CD4-positive, CD25-positive, alpha-beta regulatory T cell (primary cell): ENCODE results near the gene GOLGA8S. TPM values are rescaled to one million over a fixed set of nuclear protein-coding genes. Genes with fewer than 3 reads are reported as not detected.
"Not testable (repeated sequence)": the region's sequence is repeated elsewhere in the genome, so short reads cannot be mapped to it uniquely, and the experiment has no call there.

ENCODE experiments used
- ATAC-seq, 2 donors: fragments of 150-1000 bp; cut with Tn5 transposase; one replicate each; pipeline ENCODE4 v1.10.0; 2021; ENCODE audit warnings: low read depth in 2 of 2, moderate number of reproducible peaks in 2 of 2, moderate library complexity in 1 of 2
- DNase-seq, 3 donors: peaks; one replicate each; pipeline versions ENCODE4 v3.0.0 to v3.0.0-alpha.2; 2012 to 2022; ENCODE audit warnings: mixed read lengths in 1 of 3
- H3K27ac ChIP-seq: one replicate; pipeline ENCODE4 v1.7.0; 2013; ENCODE audit warnings: mild to moderate bottlenecking, low read length; ENCODE audit not compliant: insufficient read depth, poor library complexity, severe bottlenecking
- H3K27me3 ChIP-seq: one replicate; pipeline ENCODE4 v1.7.0; 2013; ENCODE audit warnings: low read length; ENCODE audit not compliant: control insufficient read depth, insufficient read depth
- H3K36me3 ChIP-seq: one replicate; pipeline ENCODE4 v1.7.0; 2013; ENCODE audit warnings: mild to moderate bottlenecking, low read length, moderate library complexity; ENCODE audit not compliant: control insufficient read depth, insufficient read depth
- H3K4me1 ChIP-seq: 2 replicates; pipeline ENCODE4 v1.7.0; 2013; ENCODE audit warnings: mild to moderate bottlenecking, low read length; ENCODE audit not compliant: insufficient read depth, control insufficient read depth, poor library complexity, severe bottlenecking
- H3K4me3 ChIP-seq: one replicate; pipeline ENCODE4 v1.7.0; 2013; ENCODE audit warnings: low read depth, mild to moderate bottlenecking, low read length, moderate library complexity
- H3K9me3 ChIP-seq, 2 experiments: 1 replicate in 1 of 2; 2 replicates in 1 of 2; pipeline ENCODE4 v1.7.0; 2013; ENCODE audit warnings: low read length in 2 of 2, mild to moderate bottlenecking in 1 of 2, moderate library complexity in 1 of 2; ENCODE audit not compliant: control insufficient read depth in 2 of 2
- H3K27ac Mint-ChIP-seq, 3 donors: one replicate each; pipeline ENCODE4 v1.8.0; 2020 to 2022; ENCODE audit warnings: mild to moderate bottlenecking in 3 of 3, mixed read lengths in 3 of 3, moderate library complexity in 2 of 3
- H3K27me3 Mint-ChIP-seq: one replicate; pipeline ENCODE4 v1.8.0; 2022; ENCODE audit warnings: mild to moderate bottlenecking, mixed read lengths
- H3K36me3 Mint-ChIP-seq: one replicate; pipeline ENCODE4 v1.8.0; 2020; ENCODE audit warnings: mixed read lengths
- H3K4me1 Mint-ChIP-seq, 4 donors: one replicate each; pipeline ENCODE4 v1.8.0; 2020 to 2022; ENCODE audit warnings: mixed read lengths in 4 of 4, mild to moderate bottlenecking in 1 of 4
- H3K4me3 Mint-ChIP-seq, 4 donors: one replicate each; pipeline ENCODE4 v1.8.0; 2020 to 2022; ENCODE audit warnings: mild to moderate bottlenecking in 4 of 4, mixed read lengths in 4 of 4, moderate library complexity in 3 of 4
- H3K9me3 Mint-ChIP-seq, 7 donors: one replicate each; pipeline ENCODE4 v1.8.0; 2020 to 2022; ENCODE audit warnings: mixed read lengths in 7 of 7, mild to moderate bottlenecking in 3 of 7, moderate library complexity in 2 of 7
- polyA plus RNA-seq, 4 donors: library from polyadenylated mRNA; unstranded; fragments of 300-500 nt; fragmentation: Illumina TruSeq; gene quantifications; one replicate each; pipeline ENCODE4 v1.2.3, GENCODE V29; 2021
- total RNA-seq: library from RNA; stranded (reverse); gene quantifications from one replicate; pipeline ENCODE4 v1.2.3, GENCODE V29; 2022

GOLGA8S gene, protein sequence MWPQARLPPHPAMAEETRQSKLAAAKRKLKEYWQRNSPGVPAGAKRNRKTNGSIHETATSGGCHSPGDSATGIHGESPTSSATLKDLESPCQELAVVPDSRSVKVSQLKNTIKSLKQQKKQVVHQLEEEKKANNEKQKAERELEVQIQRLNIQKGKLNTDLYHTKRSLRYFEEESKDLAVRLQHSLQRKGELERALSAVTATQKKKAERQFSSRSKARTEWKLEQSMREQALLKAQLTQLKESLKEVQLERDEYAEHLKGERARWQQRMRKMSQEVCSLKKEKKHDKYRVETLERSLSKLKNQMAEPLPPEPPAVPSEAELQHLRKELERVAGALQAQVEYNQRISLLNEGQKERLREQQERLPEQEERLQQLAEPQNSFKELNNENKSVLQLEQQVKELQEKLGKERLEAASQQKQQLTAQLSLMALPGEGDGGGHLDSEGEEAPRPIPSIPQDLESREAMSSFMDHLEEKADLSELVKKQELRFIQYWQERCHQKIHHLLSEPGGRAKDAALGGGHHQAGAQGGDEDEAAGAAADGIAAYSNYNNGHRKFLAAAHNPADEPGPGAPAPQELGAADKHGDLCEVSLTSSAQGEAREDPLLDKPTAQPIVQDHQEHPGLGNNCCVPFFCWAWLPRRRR
- total RNA-seq (not detected), polyA plus RNA-seq (not detected)

DNA sequence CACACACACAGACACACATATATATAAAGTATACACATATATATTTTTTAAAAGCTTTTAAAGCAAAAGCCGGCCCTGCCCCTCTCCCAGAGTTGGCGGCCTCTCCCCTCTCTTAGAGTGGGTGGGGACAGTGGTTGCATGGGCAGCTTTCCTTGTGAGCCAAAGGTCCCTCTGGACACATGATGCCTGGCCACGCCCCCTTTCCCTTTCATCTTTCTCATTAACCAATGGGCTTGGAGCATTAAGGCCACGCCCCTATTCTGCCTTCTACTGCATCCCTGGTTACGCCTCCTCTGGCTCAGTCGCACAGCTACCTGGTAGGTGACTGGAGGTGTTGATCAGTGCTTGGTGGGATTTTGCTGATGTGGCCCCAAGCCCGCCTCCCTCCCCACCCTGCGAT is at the start of gene GOLGA8S:
TSS of gene GOLGA8S (plus strand) at position 301 of the 400 bp plus-strand sequence. CDS start at position 363, 62 bp downstream.
- DNase-seq, H3K4me3 Mint-ChIP-seq, H3K27me3 ChIP-seq, H3K27ac Mint-ChIP-seq, H3K36me3 ChIP-seq, H3K36me3 Mint-ChIP-seq, H3K27me3 Mint-ChIP-seq, H3K4me1 Mint-ChIP-seq, H3K4me3 ChIP-seq, H3K9me3 Mint-ChIP-seq, H3K4me1 ChIP-seq, H3K27ac ChIP-seq, ATAC-seq, H3K9me3 ChIP-seq: not testable (repeated sequence)

DNA sequence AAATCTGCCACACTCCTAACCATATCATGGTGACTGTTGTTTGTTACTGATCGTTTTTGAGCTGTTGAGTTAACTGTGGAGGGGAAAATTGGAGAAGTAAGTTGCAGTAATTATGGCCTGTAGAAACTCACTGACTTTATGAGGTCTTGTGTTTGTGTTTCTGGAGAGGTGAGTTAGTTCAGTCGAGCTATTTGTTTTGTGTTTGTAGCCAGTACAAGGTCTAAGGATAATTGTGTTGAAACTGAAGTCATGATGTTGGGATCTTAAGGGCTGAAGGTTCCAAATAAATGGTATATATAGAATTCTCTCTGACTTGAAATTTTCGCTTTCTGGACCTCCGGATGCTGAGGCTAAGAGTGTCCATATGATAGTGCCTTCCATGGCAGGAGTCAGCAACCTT is 49.7 kb upstream of the GOLGA8S start:
- H3K9me3 ChIP-seq, DNase-seq, H3K9me3 Mint-ChIP-seq, H3K36me3 Mint-ChIP-seq, ATAC-seq, H3K27ac ChIP-seq, H3K27me3 ChIP-seq, H3K27me3 Mint-ChIP-seq: not testable (repeated sequence)
- Mint-ChIP-seq H3K4me3 (peak overlapping the region; percentile 77 to 97 (median 94)), H3K27ac (peak overlapping the region; percentile 20 to 89 (median 78)), H3K4me1 (peaks cover 11 to 46% (median 25%) of the 10 kb centered on the region in 4 donors)
- Histone ChIP-seq H3K4me3 (peak overlapping the region; percentile 78), H3K36me3 (peaks cover 12% of the 10 kb centered on the region), H3K4me1 (peaks cover 10% of the 10 kb centered on the region)

DNA sequence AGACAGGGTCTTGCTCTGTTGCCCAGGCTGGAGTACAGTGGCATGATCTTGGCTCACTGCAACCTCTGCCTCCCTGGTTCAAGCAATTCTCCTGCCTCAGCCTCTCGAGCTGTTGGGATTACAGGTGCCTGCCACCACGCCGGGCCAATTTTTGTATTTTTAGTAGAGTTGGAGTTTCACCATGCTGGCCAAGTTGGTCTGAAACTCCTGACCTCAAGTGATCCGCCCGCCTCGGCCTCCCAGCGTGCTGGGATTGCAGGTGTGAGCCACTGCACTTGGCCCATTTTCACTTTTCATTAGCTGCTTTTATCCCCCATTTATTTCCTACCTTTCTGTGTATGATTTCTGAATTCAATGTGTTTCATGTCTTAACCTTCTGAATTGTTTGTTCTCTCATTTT is 48.6 kb upstream of the GOLGA8S start:
- H3K36me3 ChIP-seq, result peaks cover 23% of the 10 kb centered on the region
- Mint-ChIP-seq H3K4me1 (peaks cover 11 to 46% (median 25%) of the 10 kb centered on the region in 4 donors), H3K27ac (peak overlapping the region in 1 of 3 donors; percentile 78), H3K4me3 (peak overlapping the region in 3 of 4 donors; percentile 27 to 97 (median 77))
- not testable (repeated sequence) for H3K27me3 ChIP-seq, ATAC-seq, H3K36me3 Mint-ChIP-seq, H3K4me3 ChIP-seq, H3K9me3 Mint-ChIP-seq, H3K9me3 ChIP-seq, DNase-seq, H3K27me3 Mint-ChIP-seq, H3K27ac ChIP-seq
- H3K4me1 ChIP-seq, result peaks cover 10% of the 10 kb centered on the region

DNA sequence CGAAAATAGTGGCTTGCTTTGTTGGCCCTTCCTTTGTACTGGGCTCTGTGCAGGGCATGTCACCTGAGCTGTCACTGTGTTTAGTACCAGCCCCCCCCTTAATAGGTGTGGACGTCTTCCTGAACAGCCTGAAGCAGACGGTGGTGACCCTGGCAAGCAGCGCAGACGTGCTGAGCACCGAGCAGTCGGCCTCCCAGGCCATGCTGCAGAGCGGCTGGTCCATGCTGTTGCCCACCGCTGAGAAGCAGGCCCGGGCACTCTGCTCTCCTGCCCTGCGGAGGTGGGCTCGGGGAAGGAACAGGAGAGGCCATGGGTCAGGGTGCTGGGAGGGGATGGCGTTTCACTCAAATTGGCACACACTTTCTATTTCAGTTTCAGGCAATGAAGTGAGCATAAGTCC is 43.3 kb upstream of the GOLGA8S start:
- H3K4me1 Mint-ChIP-seq, result peaks cover 1 to 25% (median 10%) of the 10 kb centered on the region in 4 donors
- not testable (repeated sequence) for H3K27ac Mint-ChIP-seq, H3K27me3 ChIP-seq, H3K36me3 Mint-ChIP-seq, H3K9me3 Mint-ChIP-seq, DNase-seq, H3K27me3 Mint-ChIP-seq, H3K4me3 ChIP-seq, H3K4me1 ChIP-seq, ATAC-seq, H3K4me3 Mint-ChIP-seq, H3K9me3 ChIP-seq, H3K27ac ChIP-seq
- H3K36me3 ChIP-seq, result peaks cover 26% of the 10 kb centered on the region

DNA sequence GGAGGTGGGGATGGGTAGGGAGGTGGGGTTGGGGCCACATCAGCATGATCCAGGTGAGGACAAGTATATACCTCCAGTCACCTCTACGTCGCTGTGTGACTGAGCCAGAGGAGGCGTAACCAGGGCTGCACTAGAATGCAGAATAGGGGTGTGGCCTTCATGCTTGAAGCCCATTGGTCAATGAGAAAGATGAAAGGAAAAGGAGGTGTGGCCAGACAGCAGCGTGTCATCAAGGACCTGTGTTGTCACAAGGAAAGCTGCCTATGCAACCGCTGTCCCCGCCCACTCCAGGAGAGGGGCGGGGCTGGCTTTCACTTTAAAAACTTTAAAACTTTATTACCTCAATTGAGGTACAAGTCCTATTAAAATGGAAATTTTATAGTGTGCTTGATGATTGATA is 20.5 kb upstream of the GOLGA8S start, which contains the start of gene GOLGA6L26:
TSS of gene GOLGA6L26 (minus strand) at position 101 of the 400 bp plus-strand sequence. CDS start at position 40, 61 bp downstream.
- H3K4me3 ChIP-seq, H3K27ac Mint-ChIP-seq, H3K36me3 ChIP-seq, H3K27me3 Mint-ChIP-seq, H3K4me3 Mint-ChIP-seq, H3K36me3 Mint-ChIP-seq, H3K27ac ChIP-seq, H3K9me3 Mint-ChIP-seq, H3K27me3 ChIP-seq, H3K9me3 ChIP-seq, ATAC-seq, DNase-seq, H3K4me1 ChIP-seq, H3K4me1 Mint-ChIP-seq: not testable (repeated sequence)

DNA sequence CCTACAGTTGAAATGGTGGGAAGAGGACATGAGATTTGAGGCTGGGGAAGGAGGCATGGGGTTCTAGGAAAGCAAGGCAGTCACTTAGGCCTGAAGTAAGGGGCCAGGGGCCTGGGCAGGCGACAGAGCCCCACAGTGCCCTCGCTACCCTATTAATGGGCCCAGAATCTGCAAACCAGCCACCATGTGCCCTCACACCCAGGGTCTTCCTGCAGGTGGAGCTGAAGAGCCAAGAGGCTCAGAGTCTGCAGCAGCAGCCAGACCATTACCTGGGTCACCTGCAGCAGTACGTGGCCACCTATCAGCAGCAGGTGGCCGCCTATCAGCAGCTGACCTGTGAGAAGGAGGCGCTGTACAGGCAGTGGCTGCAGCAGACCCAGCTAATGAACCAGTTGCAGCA is 8.1 kb downstream of the GOLGA8S start:
- H3K4me3 Mint-ChIP-seq, H3K9me3 ChIP-seq, H3K36me3 Mint-ChIP-seq, H3K4me1 ChIP-seq, ATAC-seq, DNase-seq, H3K27me3 ChIP-seq, H3K4me1 Mint-ChIP-seq, H3K27me3 Mint-ChIP-seq, H3K27ac ChIP-seq, H3K4me3 ChIP-seq, H3K9me3 Mint-ChIP-seq, H3K36me3 ChIP-seq, H3K27ac Mint-ChIP-seq: not testable (repeated sequence)

DNA sequence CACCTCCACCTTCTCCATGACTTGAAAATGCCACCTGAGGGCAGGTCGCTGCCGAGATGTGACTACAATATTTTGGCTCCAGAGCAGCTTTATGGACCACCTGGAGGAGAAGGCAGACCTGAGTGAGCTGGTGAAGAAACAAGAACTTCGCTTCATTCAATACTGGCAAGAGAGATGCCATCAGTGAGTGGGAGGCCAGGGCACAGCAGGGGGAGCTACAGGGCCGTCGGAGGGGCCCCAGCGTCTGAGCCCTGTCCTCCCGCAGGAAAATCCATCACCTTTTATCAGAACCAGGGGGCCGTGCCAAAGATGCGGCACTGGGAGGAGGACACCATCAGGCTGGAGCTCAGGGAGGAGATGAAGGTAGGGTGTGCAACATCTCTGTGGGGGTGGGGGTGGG is 9.7 kb downstream of the GOLGA8S start:
- ATAC-seq, H3K9me3 Mint-ChIP-seq, H3K4me1 ChIP-seq, H3K36me3 ChIP-seq, H3K4me3 Mint-ChIP-seq, H3K4me1 Mint-ChIP-seq, H3K27me3 Mint-ChIP-seq, H3K4me3 ChIP-seq, H3K36me3 Mint-ChIP-seq, DNase-seq, H3K27ac Mint-ChIP-seq, H3K9me3 ChIP-seq, H3K27ac ChIP-seq, H3K27me3 ChIP-seq: not testable (repeated sequence)

DNA sequence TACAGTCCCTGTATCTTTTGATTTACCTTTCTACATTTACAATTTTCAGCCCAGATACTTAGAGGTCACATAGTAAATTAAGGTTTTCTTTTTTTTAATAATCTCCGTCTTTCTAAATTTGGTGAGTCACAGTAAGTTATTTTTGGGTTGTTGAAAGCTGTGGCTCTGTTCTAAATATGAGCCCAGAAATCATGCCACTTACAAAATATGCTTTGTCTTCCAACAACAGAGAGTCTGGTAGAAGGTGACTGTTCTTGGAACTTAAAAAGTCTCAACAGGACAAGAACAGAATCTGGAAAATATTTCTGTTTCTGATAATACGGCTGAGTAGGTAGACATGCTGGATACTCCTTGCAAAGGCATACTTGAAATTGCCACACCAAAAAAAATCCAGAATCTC is 16.0 kb downstream of the GOLGA8S start:
- Mint-ChIP-seq H3K4me3 (no peak overlapping the region), H3K27me3 (no peaks in the 10 kb centered on the region), H3K36me3 (no peaks in the 10 kb centered on the region), H3K27ac (no peak overlapping the region), H3K4me1 (no peaks in the 10 kb centered on the region), H3K9me3 (no peaks in the 10 kb centered on the region)
- no peaks in the 10 kb centered on the region for H3K9me3 ChIP-seq
- no peak for ATAC-seq
- H3K4me3 ChIP-seq, result no peak overlapping the region
- H3K36me3 ChIP-seq, result no peaks in the 10 kb centered on the region
- H3K27ac ChIP-seq, result no peak overlapping the region
- no peaks in the 10 kb centered on the region for H3K4me1 ChIP-seq
- no peak for DNase-seq
- no peaks in the 10 kb centered on the region for H3K27me3 ChIP-seq
